ENCODE data around the gene VILL.
"Not testable (repeated sequence)": the region's sequence is repeated elsewhere in the genome, so short reads cannot be mapped to it uniquely, and the experiment has no call there.

The VILL gene

GRCh38 chr3:38017445-38018295 lies 27.1 kb downstream of the VILL start:
- DNase-seq (ENCODE audit: low read depth) = no peak

GRCh38 chr3:38018296-38019266 lies 28.0 kb downstream of the VILL start:
- no peak for DNase-seq (ENCODE audit: low read depth)

GRCh38 chr3:38019658-38020341 lies 29.2 kb downstream of the VILL start:
- DNase-seq (ENCODE audit: low read depth) = no peak

- no peak for DNase-seq (ENCODE audit: low read depth)
These were observed 29.7 kb downstream of the VILL start for GRCh38 chr3:38020342-38020726.

- no peak for DNase-seq (ENCODE audit: low read depth)
These were observed 30.6 kb downstream of the VILL start for GRCh38 chr3:38021196-38021595.

- DNase-seq (ENCODE audit: low read depth) = no peak
These were observed 31.7 kb downstream of the VILL start for GRCh38 chr3:38022301-38022700.

GRCh38 chr3:38022896-38023709 lies 32.5 kb downstream of the VILL start:
- no peak for DNase-seq (ENCODE audit: low read depth)

- DNase-seq (ENCODE audit: low read depth) = no peak
These were observed 36.3 kb downstream of the VILL start for GRCh38 chr3:38026856-38027255.

- DNase-seq (ENCODE audit: low read depth) = no peak
These were observed 37.2 kb downstream of the VILL start for GRCh38 chr3:38027466-38028465.

- no peak for DNase-seq (ENCODE audit: low read depth)
These were observed 38.2 kb downstream of the VILL start for GRCh38 chr3:38028621-38029361.

- DNase-seq (ENCODE audit: low read depth) = no peak
These were observed 39.0 kb downstream of the VILL start, which contains the start of gene PLCD1 for GRCh38 chr3:38029400-38030125. TSS of gene PLCD1 (minus strand) at chr3:38029642. CDS start at chr3:38029539, 103 bp downstream.

GRCh38 chr3:38030126-38031021 lies 39.8 kb downstream of the VILL start:
- no peak for DNase-seq (ENCODE audit: low read depth)

- DNase-seq (ENCODE audit: low read depth) = no peak
These were observed 40.7 kb downstream of the VILL start for GRCh38 chr3:38031022-38031994.

- DNase-seq (ENCODE audit: low read depth) = no peak
These were observed 41.8 kb downstream of the VILL start for GRCh38 chr3:38032328-38032865.

- DNase-seq (ENCODE audit: low read depth) = not testable (repeated sequence)
These were observed 43.0 kb downstream of the VILL start for GRCh38 chr3:38033586-38033985.

- DNase-seq (ENCODE audit: low read depth) = not testable (repeated sequence)
These were observed 43.7 kb downstream of the VILL start for GRCh38 chr3:38034335-38034734.

All from activated T-cell treated with anti-CD3 and anti-CD28 coated beads for 24 hours (primary cell).